ENCODE measurements around the gene KLHL7. TPM values are rescaled to one million over a fixed set of nuclear protein-coding genes. Genes with fewer than 3 reads are reported as not detected.

KLHL7 gene
- polyA plus RNA-seq, 1 donor (not counting 4 experiments of a cell fraction or from before 2014, with no cell fraction given): 43.1 TPM

DNA sequence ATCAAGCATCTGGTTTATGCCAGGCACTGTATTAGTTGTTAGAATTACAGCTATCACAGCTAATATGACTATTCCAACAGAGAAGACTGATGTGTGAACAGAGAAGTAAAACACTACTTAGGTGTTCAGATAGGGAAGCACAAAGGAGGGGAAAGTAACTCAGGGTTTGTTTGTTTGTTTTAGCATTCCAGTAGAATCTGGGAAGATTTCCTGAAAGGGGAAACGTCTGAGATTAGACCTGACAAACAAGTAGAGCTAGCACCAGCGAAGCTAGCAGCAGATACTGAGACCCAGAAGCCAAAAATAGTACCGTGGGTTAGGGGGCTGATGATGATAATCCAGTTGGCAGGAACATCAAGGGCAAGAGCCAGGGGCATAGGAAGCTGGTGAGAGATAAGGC is 28.8 kb upstream of the KLHL7 start:
- Histone ChIP-seq H3K9ac (ENCODE audit: control insufficient read depth, extremely low read depth, insufficient read depth, low read length) (no peak overlapping the region), H3K4me2 (ENCODE audit: control insufficient read depth, extremely low read depth, insufficient read depth, low read depth, low read length) (no peak overlapping the region)

DNA sequence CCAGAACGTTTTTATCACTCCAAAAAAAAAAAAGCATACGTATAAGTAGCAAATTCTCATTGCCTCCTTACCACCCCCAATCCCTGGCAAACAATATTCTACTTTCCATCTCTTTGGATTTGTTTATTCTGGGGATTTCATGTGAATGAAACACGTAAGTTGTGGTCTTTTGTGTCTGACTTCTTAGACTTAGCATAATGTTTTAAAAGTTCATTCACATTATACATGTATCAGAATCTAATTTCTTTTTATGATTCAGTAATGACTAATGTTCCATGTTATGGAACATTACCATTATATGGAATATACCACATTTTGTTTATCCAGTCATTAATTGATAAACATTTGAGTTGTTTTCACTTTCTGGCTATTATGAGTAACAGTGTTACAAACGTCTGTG is 12.5 kb upstream of the KLHL7 start:
- no peak overlapping the region for H3K9ac ChIP-seq (ENCODE audit: control insufficient read depth, extremely low read depth, insufficient read depth, low read length)
- no peak overlapping the region for H3K4me3 ChIP-seq (ENCODE audit: control insufficient read depth in 2 of 3, extremely low read depth in 1 of 3, insufficient read depth in 2 of 3, low read depth in 1 of 3, low read length in 3 of 3)
- H3K27ac ChIP-seq (ENCODE audit: control insufficient read depth, insufficient read depth, low read length): peak overlapping the region; percentile 66
- TF ChIP-seq, protein P1, sequence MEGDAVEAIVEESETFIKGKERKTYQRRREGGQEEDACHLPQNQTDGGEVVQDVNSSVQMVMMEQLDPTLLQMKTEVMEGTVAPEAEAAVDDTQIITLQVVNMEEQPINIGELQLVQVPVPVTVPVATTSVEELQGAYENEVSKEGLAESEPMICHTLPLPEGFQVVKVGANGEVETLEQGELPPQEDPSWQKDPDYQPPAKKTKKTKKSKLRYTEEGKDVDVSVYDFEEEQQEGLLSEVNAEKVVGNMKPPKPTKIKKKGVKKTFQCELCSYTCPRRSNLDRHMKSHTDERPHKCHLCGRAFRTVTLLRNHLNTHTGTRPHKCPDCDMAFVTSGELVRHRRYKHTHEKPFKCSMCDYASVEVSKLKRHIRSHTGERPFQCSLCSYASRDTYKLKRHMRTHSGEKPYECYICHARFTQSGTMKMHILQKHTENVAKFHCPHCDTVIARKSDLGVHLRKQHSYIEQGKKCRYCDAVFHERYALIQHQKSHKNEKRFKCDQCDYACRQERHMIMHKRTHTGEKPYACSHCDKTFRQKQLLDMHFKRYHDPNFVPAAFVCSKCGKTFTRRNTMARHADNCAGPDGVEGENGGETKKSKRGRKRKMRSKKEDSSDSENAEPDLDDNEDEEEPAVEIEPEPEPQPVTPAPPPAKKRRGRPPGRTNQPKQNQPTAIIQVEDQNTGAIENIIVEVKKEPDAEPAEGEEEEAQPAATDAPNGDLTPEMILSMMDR (optimal IDR thresholded peaks at IDR 0.05 in 1 of 3, IDR thresholded peaks at IDR 0.05 in 1 of 3, conservative IDR thresholded peaks at IDR 0.05 in 1 of 3; ENCODE audit: extremely low read depth in 1 of 3, insufficient read depth in 2 of 3, low read length in 3 of 3): no peak
- no peak for TF ChIP-seq EZH2 (IDR thresholded peaks at IDR 0.05; ENCODE audit: low read length)
- DNase-seq (ENCODE audit: low read depth, low spot score): peak; percentile 21
- no peaks in the 10 kb centered on the region for H3K79me2 ChIP-seq (ENCODE audit: control insufficient read depth, insufficient read depth, low read length)
- no peak for FAIRE-seq
- H4K20me1 ChIP-seq (ENCODE audit: control insufficient read depth, extremely low read depth, insufficient read depth, low read length): no peaks in the 10 kb centered on the region
- no peaks in the 10 kb centered on the region for H3K27me3 ChIP-seq (ENCODE audit: control insufficient read depth, extremely low read depth, insufficient read depth, low read length)
- H3K9me3 ChIP-seq (ENCODE audit: control insufficient read depth, low read depth, low read length): no peaks in the 10 kb centered on the region
- H3K9me1 ChIP-seq (ENCODE audit: control insufficient read depth, extremely low read depth, insufficient read depth, low read length): no peaks in the 10 kb centered on the region
- peak overlapping the region; percentile 48 for H3K4me2 ChIP-seq (ENCODE audit: control insufficient read depth, extremely low read depth, insufficient read depth, low read depth, low read length)
- peaks cover 6% of the 10 kb centered on the region for H3K4me1 ChIP-seq (ENCODE audit: control insufficient read depth, extremely low read depth, insufficient read depth, low read length)
- H3K36me3 ChIP-seq (ENCODE audit: control insufficient read depth in 2 of 2, extremely low read depth in 1 of 2, insufficient read depth in 2 of 2, low read length in 2 of 2): no peaks in the 10 kb centered on the region
- dilution Hi-C loops (cut with MboI; ENCODE audit: extremely low pct_ligation_motif_present, low sequenced_read_pairs): no loop called here
- no peak overlapping the region for H2AFZ ChIP-seq (ENCODE audit: control insufficient read depth, low read length)

More for the DNA sequence above, 28.8 kb upstream of the KLHL7 start:
- Histone ChIP-seq H3K36me3 (ENCODE audit: control insufficient read depth in 2 of 2, extremely low read depth in 1 of 2, insufficient read depth in 2 of 2, low read length in 2 of 2) (no peaks in the 10 kb centered on the region), H3K27me3 (ENCODE audit: control insufficient read depth, extremely low read depth, insufficient read depth, low read length) (no peaks in the 10 kb centered on the region), H3K9me1 (ENCODE audit: control insufficient read depth, extremely low read depth, insufficient read depth, low read length) (no peaks in the 10 kb centered on the region), H3K9me3 (ENCODE audit: control insufficient read depth, low read depth, low read length) (no peaks in the 10 kb centered on the region), H3K79me2 (ENCODE audit: control insufficient read depth, insufficient read depth, low read length) (no peaks in the 10 kb centered on the region), H4K20me1 (ENCODE audit: control insufficient read depth, extremely low read depth, insufficient read depth, low read length) (no peaks in the 10 kb centered on the region), H3K27ac (ENCODE audit: control insufficient read depth, insufficient read depth, low read length) (no peak overlapping the region), H2AFZ (ENCODE audit: control insufficient read depth, low read length) (no peak overlapping the region), H3K4me3 (ENCODE audit: control insufficient read depth in 2 of 3, extremely low read depth in 1 of 3, insufficient read depth in 2 of 3, low read depth in 1 of 3, low read length in 3 of 3) (no peak overlapping the region), H3K4me1 (ENCODE audit: control insufficient read depth, extremely low read depth, insufficient read depth, low read length) (no peaks in the 10 kb centered on the region)
- dilution Hi-C loops (cut with MboI; ENCODE audit: extremely low pct_ligation_motif_present, low sequenced_read_pairs): no loop called here
- TF ChIP-seq, protein P1 (optimal IDR thresholded peaks at IDR 0.05 in 1 of 3, IDR thresholded peaks at IDR 0.05 in 1 of 3, conservative IDR thresholded peaks at IDR 0.05 in 1 of 3; ENCODE audit: extremely low read depth in 1 of 3, insufficient read depth in 2 of 3, low read length in 3 of 3): no peak
- no peak for TF ChIP-seq EZH2 (IDR thresholded peaks at IDR 0.05; ENCODE audit: low read length)
- FAIRE-seq (no peak), DNase-seq (ENCODE audit: low read depth, low spot score) (no peak)
